HepG2 (cell line): ENCODE measurements around the gene KRT15. TPM values are rescaled to one million over a fixed set of nuclear protein-coding genes. Genes with fewer than 3 reads are reported as not detected.
A peak's percentile ranks its signal among the peaks of the same experiment; 100 is the strongest.

Experiments
- ATAC-seq: fragments of 200-7000 bp; cut with Tn5 transposase; 3 replicates; pipeline ENCODE4 v1.9.1; 2020; ENCODE audit warnings: mild to moderate bottlenecking, moderate library complexity
- BruUV-seq: library from RNA; stranded (reverse); fragments of 400-500 nt; replicated peaks from 2 replicates; lab custom pipeline; 2021; lab: Mats Ljungman, UMichigan
- CTCF ChIA-PET: fragments of 300-600 bp; formaldehyde crosslinking; extraction: SDS; loops from one replicate; lab custom pipeline; 2021; ENCODE audit warnings: low total read pairs, inconsistent platforms, low intra/inter-chr PET ratio; lab: Yijun Ruan, JAX
- POLR2A ChIA-PET: fragments of 350-600 bp; sonication (Branson Sonifier 250); formaldehyde crosslinking; loops from one replicate; lab custom pipeline; 2020; ENCODE audit warnings: antibody characterized with exemption, inconsistent platforms; lab: Yijun Ruan, JAX
- DNase-seq: peaks from one replicate; pipeline ENCODE4 v3.0.0-alpha.2; 2015; ENCODE audit warnings: low spot score
- FAIRE-seq: peaks from 3 replicates; lab custom pipeline; 2011; peaks lifted over from hg19 to GRCh38; lab: Jason Lieb, UNC
- H2AFZ ChIP-seq: one replicate; pipeline ENCODE4 v1.6.1; 2011; ENCODE audit warnings: low read length, inconsistent platforms
- H3K27ac ChIP-seq: fragments of 300-600 bp; 3 replicates; pipeline ENCODE4 v1.8.0; 2011; ENCODE audit warnings: mixed run types, mild to moderate bottlenecking, mixed read lengths, low read length, inconsistent platforms; ENCODE audit not compliant: insufficient read depth; ENCODE audit errors: extremely low read length
- H3K27me3 ChIP-seq, 2 experiments: fragments of 200-600 bp in 1 of 2; 2 replicates in 1 of 2; 3 replicates in 1 of 2; pipeline versions ENCODE4 v1.6.0 to v1.8.0; 2011; ENCODE audit warnings: low read length in 2 of 2, mild to moderate bottlenecking in 2 of 2, moderate library complexity in 2 of 2, inconsistent platforms in 1 of 2; ENCODE audit not compliant: insufficient read depth in 2 of 2, control insufficient read depth in 1 of 2
- H3K36me3 ChIP-seq, 2 experiments: fragments of 200-600 bp in 1 of 2; replicated peaks in 1 of 2; 2 replicates in 1 of 2; 3 replicates in 1 of 2; pipeline versions ENCODE4 v1.5.1 to v1.8.0; 2011; ENCODE audit warnings: low read length in 2 of 2, inconsistent platforms in 1 of 2; ENCODE audit not compliant: insufficient read depth in 2 of 2, control insufficient read depth in 1 of 2
- H3K4me1 ChIP-seq: 2 replicates; pipeline ENCODE4 v1.5.1; 2012; ENCODE audit warnings: low read length, inconsistent platforms; ENCODE audit not compliant: insufficient read depth
- H3K4me2 ChIP-seq: 2 replicates; pipeline ENCODE4 v1.6.0; 2011; ENCODE audit warnings: low read depth, low read length, inconsistent platforms
- H3K4me3 ChIP-seq, 3 experiments: fragments of 200-600 bp in 1 of 3; sonication (generic), shearing (Covaris generic) in 1 of 3; replicated peaks in 1 of 3; 2 replicates each; pipeline ENCODE4 v1.5.1; 2011 to 2016; ENCODE audit warnings: low read length in 3 of 3, inconsistent platforms in 2 of 3, low read depth in 2 of 3, mild to moderate bottlenecking in 2 of 3, control low read depth in 1 of 3, mixed read lengths in 1 of 3; ENCODE audit not compliant: insufficient read depth in 1 of 3
- H3K79me2 ChIP-seq: one replicate; pipeline ENCODE4 v1.6.1; 2011; ENCODE audit warnings: low read length, inconsistent platforms; ENCODE audit not compliant: insufficient read depth
- H3K9ac ChIP-seq: 2 replicates; pipeline ENCODE4 v1.6.0; 2011; ENCODE audit warnings: mild to moderate bottlenecking, low read depth, low read length, inconsistent platforms; ENCODE audit not compliant: insufficient read depth
- H3K9me3 ChIP-seq: 2 replicates; pipeline ENCODE4 v1.5.1; 2012; ENCODE audit warnings: mild to moderate bottlenecking, low read length
- H4K20me1 ChIP-seq: 2 replicates; pipeline ENCODE4 v1.6.0; 2011; ENCODE audit warnings: inconsistent platforms, mild to moderate bottlenecking, low read length, moderate library complexity; ENCODE audit not compliant: insufficient read depth
- DMTF1 ChIP-seq: sonication (generic); formaldehyde crosslinking; IDR thresholded peaks from 2 replicates; pipeline ENCODE4 v1.4.0; 2020; ENCODE audit warnings: mild to moderate bottlenecking, missing genetic modification reagents
- DR1 ChIP-seq: sonication (generic); formaldehyde crosslinking; IDR thresholded peaks from 2 replicates; pipeline ENCODE4 v1.8.0; 2021; ENCODE audit warnings: mild to moderate bottlenecking, missing genetic modification reagents, inconsistent platforms
- ETS1 ChIP-seq: sonication (generic); formaldehyde crosslinking; IDR thresholded peaks from 2 replicates; pipeline ENCODE4 v1.4.0; 2020; ENCODE audit warnings: missing genetic modification reagents
- FOXM1 ChIP-seq: sonication (generic); formaldehyde crosslinking; IDR thresholded peaks from 2 replicates; pipeline ENCODE4 v1.5.0; 2020; ENCODE audit warnings: missing genetic modification reagents
- MAFF ChIP-seq: IDR thresholded peaks from 2 replicates; pipeline ENCODE4 v1.6.1; 2011; ENCODE audit warnings: low read depth, low read length, improper control_type of control experiment
- MAFK ChIP-seq, 2 experiments: IDR thresholded peaks in 1 of 2; conservative IDR thresholded peaks in 1 of 2; 2 replicates each; pipeline ENCODE4 v1.6.1; 2011; ENCODE audit warnings: improper control_type of control experiment in 2 of 2, low read length in 2 of 2
- ONECUT2 ChIP-seq: sonication (generic); formaldehyde crosslinking; IDR thresholded peaks from 2 replicates; pipeline ENCODE4 v1.4.0; 2020; ENCODE audit warnings: missing genetic modification reagents
- RFX1 ChIP-seq: fragments of 450-650 bp; IDR thresholded peaks from 2 replicates; pipeline ENCODE4 v1.6.1; 2017
- ZNF484 ChIP-seq: sonication (generic); formaldehyde crosslinking; IDR thresholded peaks from 2 replicates; pipeline ENCODE4 v1.5.1; 2020; ENCODE audit warnings: mild to moderate bottlenecking, low read depth, missing genetic modification reagents, borderline replicate concordance
- ZNF687 ChIP-seq: sonication (generic); formaldehyde crosslinking; IDR thresholded peaks from 2 replicates; pipeline ENCODE4 v1.5.1; 2020; ENCODE audit warnings: mild to moderate bottlenecking, missing genetic modification reagents, moderate library complexity
- WGBS: methylation state at CpG from one replicate; pipeline ENCODE4 v1.1.6; 2017; ENCODE audit warnings: low lambda C conversion rate; 5-methylcytosine and 5-hydroxymethylcytosine counted together
- in situ Hi-C: cut with HindIII; loops from 2 replicates; pipeline ENCODE4 v1.10.0; 2017; ENCODE audit warnings: low pct_unique_long_range_greater_than_20kb; ENCODE audit not compliant: extremely low pct_ligation_motif_present
- intact Hi-C: fragments of 100-400 bp; cut with micrococcal nuclease; formaldehyde crosslinking; loops from one replicate; pipeline ENCODE4 v1.10.0; 2022; ENCODE audit not compliant: unreplicated experiment
- polyA plus RNA-seq, 8 experiments: library from polyadenylated mRNA; depleted of rRNA in 3 of 8; stranded (reverse) in 7 of 8; unstranded in 1 of 8; fragments of >200 nt; fragmentation: Illumina TruSeq in 4 of 8; extraction: Trizol in 4 of 8; gene quantifications; 2 replicates each; pipeline versions ENCODE4 v1.2.1 to v1.2.3, GENCODE V29; 2011 to 2016; ENCODE audit warnings: low read depth in 4 of 8, missing spikeins in 1 of 8, mixed read lengths in 1 of 8; ENCODE audit not compliant: insufficient read depth in 1 of 8
- total RNA-seq, 5 experiments: library from RNA; depleted of rRNA; stranded (reverse); fragments of >200 nt; fragmentation: Illumina TruSeq; extraction: Trizol; gene quantifications; 2 replicates each; pipeline ENCODE4 v1.2.3, GENCODE V29; 2016; ENCODE audit warnings: low read depth in 1 of 5

Gene KRT15
- total and polyA plus RNA-seq, 2 of the 13 experiments (the other 11 are each of a cell fraction or from before 2014, with no cell fraction given), result 0.46 to 0.63 TPM

- peak; percentile 13; the same call in 1 of the 2 replicates for TF ChIP-seq ZNF687
These were observed 973 bp upstream of the KRT15 start (continued) for GRCh38 chr17:41519501-41520224.

GRCh38 chr17:41518031-41518430, 659 bp downstream of the KRT15 start:
- Histone ChIP-seq H3K27me3 (peaks cover 1 to 3% of the 10 kb centered on the region in 2 experiments; a peak in 3 of 5 replicates), H3K9me3 (no peaks in the 10 kb centered on the region), H3K79me2 (no peaks in the 10 kb centered on the region), H3K9ac (no peak overlapping the region), H3K36me3 (no peaks in the 10 kb centered on the region), H4K20me1 (no peaks in the 10 kb centered on the region), H3K27ac (no peak overlapping the region), H2AFZ (no peak overlapping the region), H3K4me3 (no peak overlapping the region), H3K4me2 (no peak overlapping the region), H3K4me1 (peaks cover 40% of the 10 kb centered on the region)
- intact Hi-C loops (no loop called here), in situ Hi-C loops (no loop called here)
- BruUV-seq, result no TSS peak
- POLR2A ChIA-PET, result interaction anchor here (0.9 kb wide), 1 partner anchor 11 kb away, joined by 3 read pairs; no protein-coding TSS in a partner anchor
- no peak for TF ChIP-seq RFX1
- peak; percentile 56; the same call in 1 of the 2 replicates for TF ChIP-seq MAFF
- TF ChIP-seq ZNF484, result no peak
- no peak for TF ChIP-seq ETS1
- no peak for TF ChIP-seq ONECUT2 (CRISPR knock-in tag)
- TF ChIP-seq FOXM1 (CRISPR knock-in tag), result no peak
- TF ChIP-seq DR1 (CRISPR knock-in tag), result no peak
- peak; percentile 72 to 79 for TF ChIP-seq MAFK (conservative IDR thresholded peaks at IDR 0.05 in 1 of 2, IDR thresholded peaks at IDR 0.05 in 1 of 2; ENCODE audit: low read length in 2 of 2)
- TF ChIP-seq DMTF1 (CRISPR knock-in tag), result no peak
- no peak for ATAC-seq
- no peak for FAIRE-seq
- WGBS, result 76% methylated on average over 3 of the region's 3 CpGs
- DNase-seq, result no peak
- CTCF ChIA-PET, result no interaction called here
